Smooth muscle cell (in vitro differentiated cells): ENCODE results near the gene ARHGAP29. TPM values are rescaled to one million over a fixed set of nuclear protein-coding genes. Genes with fewer than 3 reads are reported as not detected.

Experiments
- DNase-seq: peaks from one replicate; lab custom pipeline; 2025; ENCODE audit not compliant: unreplicated experiment; lab: John Stamatoyannopoulos, UW
- H2AFZ ChIP-seq: fragments of 200-600 bp; sonication (generic); 2 replicates; pipeline ENCODE4 v1.6.0; 2016; ENCODE audit warnings: antibody characterized with exemption, low read depth, mild to moderate bottlenecking
- H3F3A ChIP-seq: fragments of 200-600 bp; sonication (generic); 2 replicates; pipeline ENCODE4 v1.6.0; 2017; ENCODE audit warnings: antibody characterized with exemption, low read depth
- H3K27ac ChIP-seq: fragments of 200-600 bp; sonication (generic); 2 replicates; pipeline ENCODE4 v1.5.1; 2016; ENCODE audit warnings: low read depth, mild to moderate bottlenecking
- H3K27me3 ChIP-seq: fragments of 200-600 bp; sonication (generic); 2 replicates; pipeline ENCODE4 v1.6.1; 2016; ENCODE audit warnings: low read depth, mild to moderate bottlenecking
- H3K36me3 ChIP-seq: fragments of 200-600 bp; sonication (generic); 2 replicates; pipeline ENCODE4 v1.5.1; 2016; ENCODE audit warnings: low read depth
- H3K4me1 ChIP-seq: fragments of 200-600 bp; sonication (generic); 2 replicates; pipeline ENCODE4 v1.5.1; 2016; ENCODE audit warnings: low read depth
- H3K4me2 ChIP-seq: fragments of 200-600 bp; sonication (generic); 2 replicates; pipeline ENCODE4 v1.6.0; 2016; ENCODE audit warnings: mild to moderate bottlenecking
- H3K4me3 ChIP-seq: fragments of 200-600 bp; sonication (generic); 2 replicates; pipeline ENCODE4 v1.5.1; 2016; ENCODE audit warnings: mild to moderate bottlenecking
- H3K79me2 ChIP-seq: fragments of 200-600 bp; sonication (generic); 2 replicates; pipeline ENCODE4 v1.6.0; 2016; ENCODE audit warnings: low read depth, mild to moderate bottlenecking
- H3K9ac ChIP-seq: fragments of 200-600 bp; sonication (generic); 2 replicates; pipeline ENCODE4 v1.6.0; 2016; ENCODE audit warnings: low read depth
- H3K9me3 ChIP-seq: fragments of 200-600 bp; sonication (generic); replicated peaks from 2 replicates; pipeline ENCODE4 v1.5.1; 2016; ENCODE audit warnings: low read depth
- H4K20me1 ChIP-seq: fragments of 200-600 bp; sonication (generic); 2 replicates; pipeline ENCODE4 v1.6.0; 2016; ENCODE audit warnings: low read depth
- CTCF ChIP-seq: fragments of 200-600 bp; sonication (generic); IDR thresholded peaks from 2 replicates; pipeline ENCODE4 v1.5.1; 2017; ENCODE audit warnings: borderline replicate concordance, mild to moderate bottlenecking, antibody characterized with exemption; ENCODE audit not compliant: insufficient read depth, poor library complexity, severe bottlenecking
- WGBS: methylation state at CpG from one replicate; pipeline ENCODE4 v1.1.7; 2016; ENCODE audit warnings: low lambda C conversion rate; 5-methylcytosine and 5-hydroxymethylcytosine counted together
- polyA plus RNA-seq: library from polyadenylated mRNA; unstranded; fragments of >200 nt; fragmentation: Nextera tagmentation; extraction: Ambion mirVana; gene quantifications from 2 replicates; pipeline ENCODE4 v1.2.1, GENCODE V29; 2016
- total RNA-seq: library from RNA; depleted of rRNA; stranded (reverse); fragments of >200 nt; gene quantifications from 2 replicates; pipeline ENCODE4 v1.2.3, GENCODE V29; 2014

The ARHGAP29 gene
- total and polyA plus RNA-seq, 2 experiments from 2014 or later: 8.0 to 39.9 TPM

- TF ChIP-seq CTCF: no peak
- peaks cover 3% of the 10 kb centered on the region for H3K4me1 ChIP-seq
- peaks cover 35% of the 10 kb centered on the region for H3K79me2 ChIP-seq
- H3K4me2 ChIP-seq: peak overlapping the region; percentile 92
- H3K27ac ChIP-seq: no peak overlapping the region
- DNase-seq: no peak
- H4K20me1 ChIP-seq: no peaks in the 10 kb centered on the region
- H3K9ac ChIP-seq: no peak overlapping the region
- 76% methylated on average over 5 of the region's 5 CpGs for WGBS
- no peaks in the 10 kb centered on the region for H3F3A ChIP-seq
- peaks cover 3% of the 10 kb centered on the region for H3K9me3 ChIP-seq
- no peak overlapping the region for H2AFZ ChIP-seq
- peak overlapping the region; percentile 77 for H3K4me3 ChIP-seq
- H3K27me3 ChIP-seq: no peaks in the 10 kb centered on the region
- peaks cover 4% of the 10 kb centered on the region for H3K36me3 ChIP-seq
Observed at GRCh38 chr1:94245747-94246438, 8.5 kb upstream of the ARHGAP29 start.

- TF ChIP-seq CTCF: no peak
- Histone ChIP-seq H3K9me3 (peaks cover 3% of the 10 kb centered on the region), H3K4me1 (peaks cover 3% of the 10 kb centered on the region), H3K27me3 (no peaks in the 10 kb centered on the region), H3K4me2 (no peak overlapping the region), H2AFZ (no peak overlapping the region), H3K9ac (no peak overlapping the region), H4K20me1 (no peaks in the 10 kb centered on the region), H3K27ac (no peak overlapping the region), H3K36me3 (peaks cover 4% of the 10 kb centered on the region), H3K79me2 (peaks cover 39% of the 10 kb centered on the region), H3F3A (no peaks in the 10 kb centered on the region), H3K4me3 (no peak overlapping the region)
- no peak for DNase-seq
Observed at GRCh38 chr1:94244816-94245215, 7.4 kb upstream of the ARHGAP29 start.

DNA sequence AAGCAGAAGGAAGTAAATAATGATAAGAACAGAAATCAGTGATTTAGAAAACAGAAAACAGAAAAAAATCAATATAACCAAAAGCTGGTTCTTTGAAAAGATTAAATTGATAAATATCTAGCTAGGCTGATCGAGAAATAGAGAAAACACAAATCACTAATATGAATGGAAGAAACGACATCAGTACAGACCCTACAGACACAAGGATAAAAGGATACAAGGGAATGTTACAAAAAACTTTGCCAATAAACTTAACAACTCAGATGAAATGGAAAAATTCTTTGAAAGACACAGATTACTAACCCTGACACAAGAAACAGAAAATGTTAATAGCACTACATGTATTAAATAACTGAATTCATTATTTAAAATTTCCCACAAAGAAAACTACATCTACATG lies 6.3 kb upstream of the ARHGAP29 start:
- Histone ChIP-seq H3K9me3 (peaks cover 3% of the 10 kb centered on the region), H3K4me2 (no peak overlapping the region), H3K79me2 (peaks cover 45% of the 10 kb centered on the region), H3F3A (no peaks in the 10 kb centered on the region), H3K4me1 (peaks cover 3% of the 10 kb centered on the region), H2AFZ (no peak overlapping the region), H3K36me3 (peaks cover 4% of the 10 kb centered on the region), H3K4me3 (no peak overlapping the region), H3K27ac (no peak overlapping the region), H4K20me1 (no peaks in the 10 kb centered on the region), H3K27me3 (peaks cover 7% of the 10 kb centered on the region), H3K9ac (no peak overlapping the region)
- no peak for DNase-seq
- TF ChIP-seq CTCF: no peak
- 98% methylated on average over 2 of the region's 2 CpGs for WGBS

DNA sequence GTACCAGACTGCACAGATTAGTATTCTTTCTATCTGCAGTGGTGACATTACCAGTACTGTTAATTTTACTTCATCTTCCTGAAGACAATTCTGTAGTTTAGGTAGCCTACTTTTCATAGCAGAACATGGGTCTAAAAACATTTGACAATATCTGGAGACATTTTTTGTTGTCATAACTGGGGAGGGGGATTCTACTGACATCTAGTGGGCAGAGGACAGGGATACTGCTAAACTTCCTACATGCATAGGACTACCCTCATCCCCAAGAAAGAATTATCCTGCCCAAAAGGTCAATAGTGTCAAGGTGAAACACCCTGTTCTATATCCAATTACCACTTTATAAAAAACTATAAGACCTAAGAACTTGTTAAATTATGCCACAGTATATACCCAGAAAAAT lies 3.4 kb upstream of the ARHGAP29 start:
- peaks cover 8% of the 10 kb centered on the region for H3K4me1 ChIP-seq
- H2AFZ ChIP-seq: no peak overlapping the region
- no peaks in the 10 kb centered on the region for H3F3A ChIP-seq
- H3K9ac ChIP-seq: no peak overlapping the region
- TF ChIP-seq CTCF: peak; percentile 39
- no peak for DNase-seq
- peaks cover 62% of the 10 kb centered on the region for H3K79me2 ChIP-seq
- no peak overlapping the region for H3K4me3 ChIP-seq
- no peak overlapping the region for H3K27ac ChIP-seq
- peaks cover 4% of the 10 kb centered on the region for H3K36me3 ChIP-seq
- H3K9me3 ChIP-seq: peaks cover 3% of the 10 kb centered on the region
- peaks cover 9% of the 10 kb centered on the region for H4K20me1 ChIP-seq
- peaks cover 12% of the 10 kb centered on the region for H3K27me3 ChIP-seq
- H3K4me2 ChIP-seq: no peak overlapping the region
